Psoas muscle (tissue), 8 donors: ENCODE measurements around the gene CTBP2. TPM values are rescaled to one million over a fixed set of nuclear protein-coding genes. Genes with fewer than 3 reads are reported as not detected.

Source experiments
- ATAC-seq, 4 donors: fragments of 200-7000 bp; cut with Tn5 transposase; one replicate each; pipeline ENCODE4 v1.9.1; 2020; ENCODE audit warnings: moderate library complexity in 3 of 4, mild to moderate bottlenecking in 2 of 4
- DNase-seq, 2 donors: peaks; one replicate each; pipeline ENCODE4 v3.0.0-alpha.2; 2020
- H3K27ac ChIP-seq: fragments of 200-600 bp; one replicate; pipeline ENCODE4 v1.8.0; 2022
- H3K27me3 ChIP-seq, 3 donors: fragments of 200-600 bp in 1 of 3; one replicate each; pipeline versions ENCODE4 v1.6.1 to v1.8.0; 2013 to 2022; ENCODE audit warnings: low read length in 2 of 3, mild to moderate bottlenecking in 2 of 3, moderate library complexity in 1 of 3; ENCODE audit not compliant: insufficient read depth in 3 of 3
- H3K36me3 ChIP-seq, 2 donors: fragments of 200-600 bp in 1 of 2; one replicate each; pipeline versions ENCODE4 v1.6.1 to v1.8.0; 2013 to 2022; ENCODE audit warnings: low read depth in 1 of 2, mild to moderate bottlenecking in 1 of 2, moderate library complexity in 1 of 2; ENCODE audit not compliant: insufficient read depth in 1 of 2
- H3K4me1 ChIP-seq: fragments of 200-600 bp; one replicate; pipeline ENCODE4 v1.8.0; 2022
- H3K4me3 ChIP-seq: fragments of 200-600 bp; one replicate; pipeline ENCODE4 v1.8.0; 2022; ENCODE audit warnings: mild to moderate bottlenecking
- H3K9me3 ChIP-seq: fragments of 200-600 bp; one replicate; pipeline ENCODE4 v1.8.0; 2022
- CTCF ChIP-seq: fragments of 200-600 bp; IDR thresholded peaks from one replicate; pipeline ENCODE4 v1.8.0; 2022; ENCODE audit warnings: antibody characterized with exemption
- WGBS, 3 donors: extraction: QIAGEN DNeasy Blood & Tissue Kit; methylation state at CpG; one replicate each; pipeline versions ENCODE4 v1.1.6 to v1.1.7; 2013; 5-methylcytosine and 5-hydroxymethylcytosine counted together
- intact Hi-C, 2 donors: fragments of 100-400 bp; cut with DNase I; formaldehyde crosslinking; loops; one replicate each; pipeline versions ENCODE4 v1.11.0 to v1.14.2; 2022
- polyA plus RNA-seq, 3 donors: library from polyadenylated mRNA; stranded (reverse); fragments of 200-250 nt; gene quantifications; one replicate each; pipeline ENCODE4 v1.2.3, GENCODE V29; 2013
- total RNA-seq, 4 donors: library from RNA; stranded (reverse); fragmentation: NEBNext Ultra II Directional in 2 of 4; extraction: Animal tissue kit (Norgen Biotek cat#: 25700) in 2 of 4; gene quantifications; one replicate each; pipeline versions ENCODE4 v1.2.1 to v1.2.4, GENCODE V29; 2021 to 2023
- donor health status: healthy with polysubstance abuse.
- donor health status: DM: no; HTN: no; CAD: no; lungs with moderate emphysema.
- donor health status: Bipolar disorder and iron deficiency.
- donor health status: healthy.
- donor health status: DM: yes; HTN: yes; CAD: no.
- donor health status: DM: no; HTN: no; CAD: no.
- donor health status: DM: no; HTN: no; CAD: no.
- donor health status: DM: yes; HTN: yes; CAD: no.

Gene CTBP2
- total and polyA plus RNA-seq, 7 donors = 14.7 to 49.8 (median 33.0) TPM

- DNase-seq (no peak), ATAC-seq (no peak)
- intact Hi-C loops = no loop called here
- H3K27me3 ChIP-seq = no peaks in the 10 kb centered on the region
- H3K9me3 ChIP-seq = no peaks in the 10 kb centered on the region
- H3K4me3 ChIP-seq = no peak overlapping the region
- no peak overlapping the region for H3K27ac ChIP-seq
- no peak for TF ChIP-seq CTCF
- no peaks in the 10 kb centered on the region for H3K36me3 ChIP-seq
- WGBS, 3 donors = 81 to 84% (median 82%) methylated on average over 12 of the region's 12 CpGs
- no peaks in the 10 kb centered on the region for H3K4me1 ChIP-seq
Measured at GRCh38 chr10:125192620-125193019, 32.3 kb upstream of the CTBP2 start.

- Histone ChIP-seq H3K4me1 (no peaks in the 10 kb centered on the region), H3K4me3 (no peak overlapping the region), H3K27ac (no peak overlapping the region), H3K36me3 (no peaks in the 10 kb centered on the region), H3K27me3 (no peaks in the 10 kb centered on the region), H3K9me3 (no peaks in the 10 kb centered on the region)
- TF ChIP-seq CTCF = no peak
- intact Hi-C loops = no loop called here
- DNase-seq (no peak), ATAC-seq (no peak)
- WGBS, 3 donors = 87 to 90% (median 88%) methylated on average over 9 of the region's 9 CpGs
Measured at GRCh38 chr10:125192005-125192404, 31.6 kb upstream of the CTBP2 start.

GRCh38 chr10:125190946-125191345 is 30.6 kb upstream of the CTBP2 start:
- no peaks in the 10 kb centered on the region for H3K9me3 ChIP-seq
- WGBS, 3 donors = 57 to 71% (median 70%) methylated on average over 8 of the region's 8 CpGs
- ATAC-seq = no peak

GRCh38 chr10:125190414-125190813 is 30.1 kb upstream of the CTBP2 start:
- Histone ChIP-seq H3K4me1 (no peaks in the 10 kb centered on the region), H3K27ac (no peak overlapping the region), H3K36me3 (no peaks in the 10 kb centered on the region), H3K27me3 (no peaks in the 10 kb centered on the region), H3K9me3 (no peaks in the 10 kb centered on the region), H3K4me3 (no peak overlapping the region)
- ATAC-seq = no peak
- 66 to 71% (median 70%) methylated on average over 6 of the region's 6 CpGs for WGBS, 3 donors
- no peak for DNase-seq
- no peak for TF ChIP-seq CTCF
- intact Hi-C loops = no loop called here

More at GRCh38 chr10:125190946-125191345, 30.6 kb upstream of the CTBP2 start:
- Histone ChIP-seq H3K4me1 (no peaks in the 10 kb centered on the region), H3K27ac (no peak overlapping the region), H3K36me3 (no peaks in the 10 kb centered on the region), H3K27me3 (no peaks in the 10 kb centered on the region), H3K4me3 (no peak overlapping the region)
- intact Hi-C loops = no loop called here
- no peak for TF ChIP-seq CTCF
- no peak for DNase-seq

- DNase-seq = no peak
- no peak overlapping the region for H3K27ac ChIP-seq
- 77 to 84% (median 80%) methylated on average over 8 of the region's 8 CpGs for WGBS, 3 donors
- ATAC-seq = no peak
- TF ChIP-seq CTCF = no peak
- H3K9me3 ChIP-seq = no peaks in the 10 kb centered on the region
- no peaks in the 10 kb centered on the region for H3K36me3 ChIP-seq
- H3K4me1 ChIP-seq = no peaks in the 10 kb centered on the region
- no peak overlapping the region for H3K4me3 ChIP-seq
- intact Hi-C loops = no loop called here
- no peaks in the 10 kb centered on the region for H3K27me3 ChIP-seq
Measured at GRCh38 chr10:125189162-125189561, 28.8 kb upstream of the CTBP2 start.
